HepG2 (cell line): ENCODE measurements around the gene OVOL3. TPM values are rescaled to one million over a fixed set of nuclear protein-coding genes. Genes with fewer than 3 reads are reported as not detected.

Experiments used
- CREM ChIP-seq, 2 experiments: sonication (generic) in 1 of 2; formaldehyde crosslinking in 1 of 2; IDR thresholded peaks; 2 replicates each; pipeline versions ENCODE4 v1.4.0 to v1.6.1; 2016 to 2020; ENCODE audit warnings: antibody characterized with exemption in 1 of 2, mild to moderate bottlenecking in 1 of 2, missing genetic modification reagents in 1 of 2
- FOSL1 ChIP-seq: sonication (generic); formaldehyde crosslinking; IDR thresholded peaks from 2 replicates; pipeline ENCODE4 v1.9.0; 2021; ENCODE audit warnings: missing genetic modification reagents, borderline replicate concordance
- FOXA3 ChIP-seq: IDR thresholded peaks from 2 replicates; pipeline ENCODE4 v1.6.1; 2016; ENCODE audit warnings: missing genetic modification reagents, missing compliant biosample characterization
- HNRNPL ChIP-seq: fragments of 200-400 bp; formaldehyde crosslinking; IDR thresholded peaks from 2 replicates; pipeline ENCODE4 v1.6.1; 2017; ENCODE audit warnings: mild to moderate bottlenecking, low read depth, low read length
- PBX2 ChIP-seq: IDR thresholded peaks from 2 replicates; pipeline ENCODE4 v1.6.1; 2016; ENCODE audit warnings: control low read depth
- PTBP1 ChIP-seq: fragments of 200-400 bp; formaldehyde crosslinking; IDR thresholded peaks from 2 replicates; pipeline ENCODE4 v1.6.1; 2018; ENCODE audit warnings: low read length, low read depth; ENCODE audit not compliant: poor library complexity, severe bottlenecking
- SNAPC2 ChIP-seq: sonication (generic); formaldehyde crosslinking; IDR thresholded peaks from 2 replicates; pipeline ENCODE4 v1.8.1; 2022; ENCODE audit warnings: mild to moderate bottlenecking, missing genetic modification reagents
- SP2 ChIP-seq: sonication (generic); formaldehyde crosslinking; IDR thresholded peaks from 2 replicates; pipeline ENCODE4 v1.5.1; 2020; ENCODE audit warnings: mild to moderate bottlenecking, missing genetic modification reagents
- TFE3 ChIP-seq: IDR thresholded peaks from 2 replicates; pipeline ENCODE4 v1.6.1; 2016
- THAP8 ChIP-seq: sonication (generic); formaldehyde crosslinking; IDR thresholded peaks from 2 replicates; pipeline ENCODE4 v1.5.1; 2020; ENCODE audit warnings: missing genetic modification reagents, mild to moderate bottlenecking, borderline replicate concordance
- TRIM24 ChIP-seq: sonication (generic); formaldehyde crosslinking; IDR thresholded peaks from 2 replicates; pipeline ENCODE4 v1.8.0; 2022; ENCODE audit warnings: mild to moderate bottlenecking, missing genetic modification reagents
- ZBTB7B ChIP-seq: sonication (generic); formaldehyde crosslinking; IDR thresholded peaks from 2 replicates; pipeline ENCODE4 v1.4.0; 2020; ENCODE audit warnings: missing genetic modification reagents
- ZBTB8A ChIP-seq: sonication (generic); formaldehyde crosslinking; IDR thresholded peaks from 2 replicates; pipeline ENCODE4 v1.4.0; 2020; ENCODE audit warnings: mild to moderate bottlenecking, low read depth, missing genetic modification reagents, borderline replicate concordance
- ZFYVE20 ChIP-seq: sonication (generic); formaldehyde crosslinking; IDR thresholded peaks from 2 replicates; pipeline ENCODE4 v1.8.0; 2023; ENCODE audit warnings: low read depth, mild to moderate bottlenecking, moderate library complexity, missing genetic modification reagents, borderline replicate concordance
- ZIK1 ChIP-seq: sonication (generic); formaldehyde crosslinking; IDR thresholded peaks from 2 replicates; pipeline ENCODE4 v1.5.0; 2020; ENCODE audit warnings: mild to moderate bottlenecking, low read depth, missing genetic modification reagents, borderline replicate concordance
- ZNF205 ChIP-seq: IDR thresholded peaks from 2 replicates; pipeline ENCODE4 v1.6.1; 2018; ENCODE audit warnings: missing biosample characterization, missing genetic modification reagents
- ZNF350 ChIP-seq: sonication (generic); formaldehyde crosslinking; IDR thresholded peaks from 2 replicates; pipeline ENCODE4 v1.4.0; 2020; ENCODE audit warnings: mild to moderate bottlenecking, low read depth, missing genetic modification reagents, borderline replicate concordance
- ZNF383 ChIP-seq: sonication (generic); formaldehyde crosslinking; IDR thresholded peaks from 2 replicates; pipeline ENCODE4 v1.4.0; 2020; ENCODE audit warnings: missing genetic modification reagents, mild to moderate bottlenecking, borderline replicate concordance
- ZNF414 ChIP-seq: sonication (generic); formaldehyde crosslinking; IDR thresholded peaks from 2 replicates; pipeline ENCODE4 v1.5.0; 2020; ENCODE audit warnings: missing genetic modification reagents
- ZNF512 ChIP-seq: sonication (generic); formaldehyde crosslinking; IDR thresholded peaks from 2 replicates; pipeline ENCODE4 v1.4.0; 2020; ENCODE audit warnings: mild to moderate bottlenecking, missing genetic modification reagents
- ZNF704 ChIP-seq: sonication (generic); formaldehyde crosslinking; IDR thresholded peaks from 2 replicates; pipeline ENCODE4 v1.8.1; 2023; ENCODE audit warnings: mild to moderate bottlenecking, inconsistent platforms, moderate library complexity, missing genetic modification reagents, borderline replicate concordance
- ZNF816 ChIP-seq: sonication (generic); formaldehyde crosslinking; IDR thresholded peaks from 2 replicates; pipeline ENCODE4 v1.8.0; 2022; ENCODE audit warnings: missing genetic modification reagents, mild to moderate bottlenecking, borderline replicate concordance
- polyA plus RNA-seq, 8 experiments: library from polyadenylated mRNA; depleted of rRNA in 3 of 8; stranded (reverse) in 7 of 8; unstranded in 1 of 8; fragments of >200 nt; fragmentation: Illumina TruSeq in 4 of 8; extraction: Trizol in 4 of 8; gene quantifications; 2 replicates each; pipeline versions ENCODE4 v1.2.1 to v1.2.3, GENCODE V29; 2011 to 2016; ENCODE audit warnings: low read depth in 4 of 8, missing spikeins in 1 of 8, mixed read lengths in 1 of 8; ENCODE audit not compliant: insufficient read depth in 1 of 8
- total RNA-seq, 5 experiments: library from RNA; depleted of rRNA; stranded (reverse); fragments of >200 nt; fragmentation: Illumina TruSeq; extraction: Trizol; gene quantifications; 2 replicates each; pipeline ENCODE4 v1.2.3, GENCODE V29; 2016; ENCODE audit warnings: low read depth in 1 of 5

OVOL3 gene
- total and polyA plus RNA-seq, 2 of the 13 experiments (the other 11 are each of a cell fraction or from before 2014, with no cell fraction given), result not detected

GRCh38 chr19:36139473-36140303, 28.7 kb downstream of the OVOL3 start, which contains the start of gene CAPNS1 (continued):
- no peak for TF ChIP-seq ZNF512 (CRISPR knock-in tag)
- no peak for TF ChIP-seq ZNF704
- TF ChIP-seq ZBTB7B (CRISPR knock-in tag), result peak; percentile 97
- TF ChIP-seq ZFYVE20 (CRISPR knock-in tag), result no peak
- peak; percentile 57; the same call in 1 of the 2 replicates for TF ChIP-seq FOSL1 (CRISPR knock-in tag)
- TF ChIP-seq PTBP1, result no peak
- TF ChIP-seq CREM (IDR thresholded peaks at IDR 0.05), result no peak; the same call in 1 of the 2 replicates
- TF ChIP-seq CREM (CRISPR knock-in tag; IDR thresholded peaks at IDR 0.05), result no peak
- TF ChIP-seq FOXA3 (CRISPR knock-in tag), result peak; percentile 23; the same call in 1 of the 2 replicates
- no peak for TF ChIP-seq SNAPC2 (CRISPR knock-in tag)
- TF ChIP-seq HNRNPL, result no peak
- TF ChIP-seq SP2 (CRISPR knock-in tag), result peak; percentile 19; the same call in 1 of the 2 replicates
- TF ChIP-seq ZNF816 (CRISPR knock-in tag), result no peak
- TF ChIP-seq ZNF414 (CRISPR knock-in tag), result peak; percentile 90
- no peak for TF ChIP-seq THAP8
- no peak for TF ChIP-seq ZBTB8A (CRISPR knock-in tag)
- no peak for TF ChIP-seq PBX2
- peak; percentile 97 for TF ChIP-seq ZNF350 (CRISPR knock-in tag)
- peak; percentile 95 for TF ChIP-seq ZIK1 (CRISPR knock-in tag)
- peak; percentile 60; the same call in 1 of the 2 replicates for TF ChIP-seq ZNF205 (CRISPR knock-in tag)
- TF ChIP-seq TFE3, result peak; percentile 51
- TF ChIP-seq ZNF383 (CRISPR knock-in tag), result no peak
- TF ChIP-seq TRIM24 (CRISPR knock-in tag), result no peak
